ENCODE measurements around the gene FOSL1.
"Not testable (repeated sequence)": the region's sequence is repeated elsewhere in the genome, so short reads cannot be mapped to it uniquely, and the experiment has no call there.

FOSL1 gene

DNA sequence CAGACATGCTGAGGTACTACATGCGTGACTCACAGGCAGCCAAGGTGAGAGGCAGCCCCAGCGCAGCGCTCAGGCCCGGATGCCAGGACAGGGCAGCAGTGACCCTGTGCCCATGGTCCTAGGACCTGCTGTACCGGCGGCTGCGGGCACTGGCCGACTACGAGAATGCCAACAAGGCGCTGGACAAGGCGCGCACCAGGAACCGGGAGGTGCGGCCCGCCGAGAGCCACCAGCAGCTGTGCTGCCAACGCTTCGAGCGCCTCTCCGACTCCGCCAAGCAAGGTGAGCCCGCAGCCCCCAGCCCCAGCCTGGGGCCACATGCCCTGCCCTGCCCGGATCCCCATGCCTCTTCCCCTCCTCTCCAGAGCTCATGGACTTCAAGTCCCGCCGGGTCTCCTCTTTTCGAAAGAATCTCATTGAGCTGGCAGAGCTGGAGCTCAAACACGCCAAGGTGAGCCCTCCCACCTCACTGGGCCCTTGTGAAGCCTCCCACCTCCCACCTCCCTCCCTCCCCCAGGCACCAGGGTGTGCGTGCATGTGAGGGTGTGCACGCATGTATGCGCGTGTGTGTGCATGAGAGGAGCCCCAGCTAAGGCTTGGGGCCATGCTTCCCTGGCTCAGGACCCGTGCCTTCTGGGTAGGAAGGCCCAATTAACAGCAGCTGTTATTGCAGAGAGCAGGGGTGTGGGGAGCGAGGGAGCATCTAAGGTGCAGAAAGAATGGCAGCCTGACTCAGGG lies 47.5 kb downstream of the FOSL1 start:
- DNase-seq (ENCODE audit: low read depth) = no peak

DNA sequence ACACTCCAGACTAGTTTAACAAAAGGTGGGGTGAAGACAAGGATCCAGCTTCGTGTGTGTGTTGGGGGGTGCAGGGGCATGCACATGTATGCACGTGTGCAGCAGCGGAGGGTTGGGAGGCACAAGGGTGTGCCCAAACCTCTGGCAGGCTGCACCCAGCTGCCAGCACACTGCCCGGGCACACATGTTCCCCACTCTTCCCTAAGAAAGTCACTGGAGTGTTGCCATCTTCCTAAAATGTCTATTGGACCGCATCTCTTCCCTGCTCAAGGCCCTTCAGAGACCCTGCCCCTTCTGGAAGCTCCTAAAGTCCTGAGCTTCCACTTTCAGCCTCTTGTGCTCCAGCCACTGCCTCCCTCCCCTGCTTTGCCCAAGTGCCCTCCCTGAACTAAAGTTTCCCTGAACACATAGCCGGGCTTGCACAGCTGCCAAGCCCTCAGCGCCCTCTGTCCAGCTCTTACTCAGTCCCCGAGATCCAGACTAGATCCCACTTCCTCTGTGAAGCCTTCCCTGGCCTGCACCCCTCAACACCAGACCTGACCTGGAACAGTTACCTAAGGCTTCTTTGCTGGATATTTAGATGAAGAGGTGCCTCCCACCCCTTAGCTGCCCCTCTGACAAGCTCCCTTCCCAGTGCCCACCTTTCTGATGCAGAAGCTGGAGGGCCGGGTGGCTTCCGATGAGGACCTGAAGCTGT lies 48.2 kb downstream of the FOSL1 start:
- DNase-seq (ENCODE audit: low read depth) = no peak

DNA sequence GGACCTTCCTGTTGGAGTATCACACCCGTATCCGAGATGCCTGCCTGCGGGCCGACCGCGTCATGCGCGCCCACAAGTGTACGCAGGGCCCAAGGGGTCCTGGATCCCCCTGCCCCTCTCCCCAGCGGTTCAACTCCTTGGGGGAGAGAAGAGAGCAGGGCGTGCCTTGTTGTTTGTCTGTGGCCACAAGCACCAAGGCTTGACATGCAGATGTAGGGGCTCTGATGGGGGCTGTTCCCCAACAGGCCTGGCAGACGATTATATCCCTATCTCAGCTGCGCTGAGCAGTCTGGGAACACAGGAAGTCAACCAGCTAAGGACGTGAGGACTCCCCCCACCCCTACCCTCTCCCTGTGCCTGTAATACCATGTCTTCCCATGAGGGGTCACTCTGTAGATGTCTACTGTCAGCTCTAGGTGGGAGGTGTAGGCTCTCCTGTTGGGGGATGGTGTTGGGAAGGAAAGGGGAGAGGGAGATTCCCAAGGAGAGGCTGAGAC lies 49.1 kb downstream of the FOSL1 start:
- DNase-seq (ENCODE audit: low read depth) = no peak

DNA sequence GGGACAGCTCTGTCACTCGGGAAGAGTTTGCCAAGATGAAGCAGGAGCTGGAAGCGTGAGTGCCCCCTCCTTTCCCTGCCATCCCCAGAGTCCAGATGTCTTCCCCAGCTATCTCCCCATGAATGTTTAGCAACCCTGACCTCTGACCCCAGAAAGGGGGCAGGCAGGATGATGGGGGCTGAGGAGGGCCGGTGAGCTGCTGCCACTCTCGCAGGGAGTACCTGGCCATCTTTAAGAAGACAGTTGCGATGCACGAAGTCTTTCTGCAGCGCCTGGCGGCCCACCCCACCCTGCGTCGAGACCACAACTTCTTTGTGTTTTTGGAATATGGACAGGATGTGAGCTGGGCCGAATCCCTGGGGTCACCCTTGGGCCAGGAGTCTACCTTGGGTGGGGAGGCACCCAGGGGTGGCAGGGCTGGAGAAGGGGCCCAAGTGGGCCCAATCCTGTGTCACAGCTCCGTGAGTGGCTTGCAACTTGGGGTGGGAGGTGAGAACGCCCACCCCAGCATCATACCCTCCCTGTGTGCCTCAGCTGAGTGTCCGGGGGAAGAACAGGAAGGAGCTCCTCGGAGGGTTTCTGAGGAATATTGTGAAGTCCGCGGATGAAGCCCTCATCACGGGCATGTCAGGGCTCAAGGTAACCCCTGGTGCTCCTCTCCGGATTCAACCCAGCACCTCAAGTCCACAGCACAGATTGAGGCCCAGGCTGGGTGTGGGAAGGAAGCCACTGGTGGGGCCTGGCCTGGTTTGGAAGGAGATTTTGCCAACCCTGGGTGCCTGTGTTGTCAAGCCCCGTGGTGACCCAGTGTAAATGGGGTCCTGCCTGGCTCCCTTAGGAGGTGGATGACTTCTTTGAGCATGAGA lies 49.7 kb downstream of the FOSL1 start:
- no peak for DNase-seq (ENCODE audit: low read depth)

DNA sequence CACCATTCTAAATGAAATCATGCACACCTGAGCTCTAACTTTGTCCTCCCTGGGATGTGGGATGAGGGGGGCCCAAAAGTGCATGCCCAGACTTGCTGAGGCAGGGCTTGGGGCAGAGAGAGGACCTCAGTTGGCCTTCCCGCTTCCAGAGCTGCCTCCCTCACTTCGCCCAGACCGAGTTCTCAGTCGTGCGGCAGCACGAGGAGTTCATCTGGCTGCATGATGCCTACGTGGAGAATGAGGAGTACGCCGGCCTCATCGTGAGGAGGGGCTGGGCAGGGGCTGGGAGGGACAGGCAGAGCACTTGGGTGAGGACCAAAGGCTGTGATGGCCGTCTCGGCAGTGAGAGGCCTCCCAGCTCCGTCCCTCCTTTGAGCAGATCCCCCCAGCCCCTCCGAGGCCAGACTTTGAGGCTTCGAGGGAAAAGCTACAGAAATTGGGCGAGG lies 50.4 kb downstream of the FOSL1 start:
- DNase-seq (ENCODE audit: low read depth) = no peak

DNA sequence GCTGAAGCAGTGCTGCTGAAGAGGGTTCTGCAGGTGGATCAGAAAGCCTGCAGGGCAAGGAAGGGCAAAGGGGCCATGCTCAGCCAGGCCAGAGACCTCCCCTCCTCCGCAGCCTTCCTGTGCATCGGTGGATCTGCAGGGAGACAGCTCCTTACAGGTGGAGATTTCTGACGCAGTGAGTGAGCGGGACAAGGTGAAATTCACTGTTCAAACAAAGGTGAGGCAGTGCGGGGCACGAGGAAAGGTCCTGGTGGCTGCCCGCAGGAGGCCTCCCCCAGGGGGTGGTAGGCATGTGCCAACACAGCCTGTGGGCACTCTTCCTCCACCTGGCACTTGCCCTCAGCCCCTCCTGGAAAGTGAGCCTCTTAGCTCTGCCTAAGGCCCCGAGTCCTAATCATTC lies 50.8 kb downstream of the FOSL1 start:
- no peak for DNase-seq (ENCODE audit: low read depth)

DNA sequence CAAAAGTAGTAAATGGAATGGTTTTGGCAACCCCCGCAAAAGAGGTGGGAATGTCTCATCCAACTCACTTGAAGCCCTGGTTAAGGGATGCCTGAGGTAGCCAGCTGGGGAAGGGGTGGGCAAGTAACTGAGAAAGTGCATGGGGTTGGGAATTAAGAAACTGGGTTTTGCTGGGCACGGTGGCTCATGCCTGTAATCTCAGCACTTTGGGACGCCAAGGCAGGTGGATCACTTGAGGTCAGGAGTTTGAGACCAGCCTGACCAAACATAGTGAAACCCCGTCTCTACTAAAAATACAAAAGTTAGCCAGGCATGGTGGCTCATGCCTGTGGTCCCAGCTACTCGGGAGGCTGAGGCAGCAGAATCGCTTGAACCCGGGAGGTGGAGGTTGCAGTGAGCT lies 51.5 kb downstream of the FOSL1 start:
- DNase-seq (ENCODE audit: low read depth) = not testable (repeated sequence)

DNA sequence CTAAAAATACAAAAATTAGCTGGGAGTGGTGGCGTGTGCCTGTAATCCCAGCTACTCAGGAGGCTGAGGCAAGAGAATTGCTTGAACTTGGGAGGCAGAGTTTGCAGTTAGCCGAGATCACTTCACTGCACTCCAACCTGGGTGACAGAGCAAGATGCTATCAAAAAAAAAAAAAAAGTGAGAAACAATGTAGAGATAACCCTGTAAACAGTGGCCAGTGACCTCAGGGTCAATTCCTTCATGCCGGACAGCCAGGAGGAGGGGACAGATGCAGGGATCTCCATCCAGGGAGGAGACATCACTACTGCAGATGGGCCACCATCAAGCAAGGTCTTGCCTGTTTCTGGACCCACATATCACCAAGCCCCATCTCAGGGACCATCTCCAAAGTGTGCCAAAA lies 52.4 kb downstream of the FOSL1 start:
- no peak for DNase-seq (ENCODE audit: low read depth)

DNA sequence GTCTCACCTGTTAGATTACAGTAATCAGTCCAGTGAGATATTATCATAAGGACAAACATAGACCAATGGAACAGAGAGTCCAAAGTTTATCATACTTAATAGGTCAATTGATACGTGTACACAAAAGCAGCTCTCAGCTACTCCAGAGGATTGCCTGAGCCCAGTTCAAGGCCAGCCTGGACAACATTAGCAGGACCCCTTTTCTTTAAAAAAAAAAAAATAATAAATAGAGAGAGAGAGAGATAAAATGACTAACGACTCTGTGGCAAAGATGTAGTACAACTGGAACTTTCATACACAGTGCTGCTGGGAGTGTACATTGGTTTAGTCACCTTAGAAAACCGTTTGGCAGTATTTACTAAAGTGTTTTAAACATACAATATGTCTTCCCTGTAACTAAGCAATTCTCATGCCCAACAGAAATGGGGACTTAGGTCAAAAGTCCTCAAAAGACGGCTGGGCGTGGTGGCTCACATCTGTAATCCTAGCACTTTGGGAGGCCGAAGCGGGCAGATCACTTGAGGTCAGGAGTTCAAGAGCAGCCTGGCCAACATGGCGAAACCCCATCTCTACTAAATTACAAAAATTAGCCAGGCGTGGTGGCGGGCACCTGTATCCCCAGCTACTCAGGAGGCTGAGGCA lies 55.8 kb downstream of the FOSL1 start:
- DNase-seq (ENCODE audit: low read depth) = no peak

DNA sequence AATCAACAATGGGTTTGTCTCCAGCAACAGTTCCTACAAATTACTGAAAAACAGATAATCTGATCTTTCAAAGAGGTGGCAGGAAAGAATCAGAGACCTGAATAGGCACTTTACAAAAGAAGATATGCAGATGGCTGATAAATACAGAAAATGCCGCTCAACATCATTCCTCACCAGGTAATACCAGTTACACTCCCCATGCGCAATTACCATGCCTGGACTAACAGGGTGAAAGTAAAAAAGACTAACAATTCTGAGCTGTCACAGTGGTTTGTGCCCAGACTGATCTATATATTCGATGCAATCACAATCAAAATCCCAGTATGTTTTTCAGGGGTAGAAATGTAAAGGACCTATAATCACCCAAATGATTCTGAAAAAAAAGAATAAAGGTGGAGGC lies 56.4 kb downstream of the FOSL1 start:
- no peak for DNase-seq (ENCODE audit: low read depth)

DNA sequence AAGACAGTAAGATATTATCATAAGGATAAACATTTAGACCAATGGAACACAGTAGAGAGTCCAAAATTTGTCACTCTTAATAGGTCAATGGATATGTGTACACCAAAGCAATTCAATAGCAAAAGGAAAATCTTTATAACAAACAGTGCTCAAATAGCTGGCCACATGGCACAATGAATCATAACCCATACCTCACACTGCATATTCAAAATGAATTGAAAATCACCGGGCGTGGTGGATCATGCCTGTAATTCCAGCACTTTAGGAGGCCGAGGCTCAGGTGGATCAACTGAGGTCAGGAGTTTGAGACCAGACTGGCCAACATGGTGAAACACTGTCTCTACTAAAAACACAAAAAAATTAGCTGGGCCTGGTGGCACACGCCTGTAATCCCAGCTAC lies 58.0 kb downstream of the FOSL1 start:
- no peak for DNase-seq (ENCODE audit: low read depth)
